BLaER1 treated with 17β-estradiol and CSF1 and Interleukin-3, amounts not matched to agents 10 nM and 100 nM (cell line): ENCODE measurements around the gene NNT.

ENCODE experiments used
- H3K27ac ChIP-seq, 11 experiments: shearing (Covaris generic); formaldehyde crosslinking; 2 replicates each; pipeline ENCODE4 v1.8.1; 2022
- H3K27me3 ChIP-seq, 11 experiments: shearing (Covaris generic); formaldehyde crosslinking; 2 replicates each; pipeline ENCODE4 v1.8.1; 2022
- H3K36me3 ChIP-seq, 11 experiments: shearing (Covaris generic); formaldehyde crosslinking; 2 replicates each; pipeline ENCODE4 v1.8.1; 2022
- H3K4me1 ChIP-seq, 10 experiments: shearing (Covaris generic); formaldehyde crosslinking; 2 replicates each; pipeline ENCODE4 v1.8.1; 2022
- H3K4me2 ChIP-seq, 11 experiments: shearing (Covaris generic); formaldehyde crosslinking; 2 replicates each; pipeline ENCODE4 v1.8.1; 2022
- H3K4me3 ChIP-seq, 10 experiments: shearing (Covaris generic); formaldehyde crosslinking; 2 replicates each; pipeline ENCODE4 v1.8.1; 2022
- H3K9ac ChIP-seq, 11 experiments: shearing (Covaris generic); formaldehyde crosslinking; 2 replicates each; pipeline ENCODE4 v1.8.1; 2022
- H3K9me3 ChIP-seq, 11 experiments: shearing (Covaris generic); formaldehyde crosslinking; replicated peaks in 1 of 11; 2 replicates each; pipeline ENCODE4 v1.8.1; 2022
- H4K20me1 ChIP-seq, 11 experiments: shearing (Covaris generic); formaldehyde crosslinking; 2 replicates each; pipeline ENCODE4 v1.8.1; 2022
- Cebpa-rat ChIP-seq, 11 experiments: shearing (Covaris generic); IDR thresholded peaks; 2 replicates each; pipeline ENCODE4 v1.8.1; 2022

The NNT gene

DNA sequence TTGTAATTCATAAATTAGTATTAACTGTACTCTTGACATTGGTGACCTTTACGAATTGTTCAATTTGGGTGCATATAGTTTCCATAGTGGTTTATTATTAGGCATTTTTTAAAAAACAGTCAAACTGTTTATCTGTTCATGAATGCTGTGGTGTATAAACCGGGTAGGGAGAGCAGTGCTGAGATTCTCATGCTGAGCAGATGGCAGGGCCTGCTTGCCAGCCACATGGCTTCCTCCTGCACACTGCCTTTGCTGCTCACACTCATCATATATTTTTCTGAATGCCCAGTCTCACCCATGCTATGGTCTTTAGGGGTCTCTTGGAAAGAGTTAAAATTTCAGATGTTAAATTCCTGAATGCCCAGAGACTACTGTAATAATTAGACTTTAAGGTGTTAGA lies 40.8 kb downstream of the NNT start:
- no peak for TF ChIP-seq Cebpa-rat (IDR thresholded peaks at IDR 0.05)

DNA sequence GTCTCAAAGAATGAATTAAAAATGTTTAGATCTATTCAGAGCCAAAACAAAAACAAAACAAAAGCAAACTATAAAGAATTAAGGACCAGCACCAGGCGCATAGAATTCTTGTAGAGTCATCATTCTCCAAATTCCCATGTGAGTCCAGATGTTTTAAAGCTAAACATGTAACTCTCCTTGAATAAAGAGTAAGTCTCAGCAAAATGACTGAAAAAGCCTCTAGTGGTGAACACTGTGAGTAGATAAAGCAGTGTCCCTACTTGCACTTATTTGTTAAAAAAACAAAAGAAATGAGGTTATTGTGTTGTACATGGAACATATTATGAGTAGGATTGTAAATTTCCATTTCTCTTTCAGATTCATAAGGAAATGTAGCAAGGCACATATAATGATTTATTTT lies 44.0 kb downstream of the NNT start:
- H4K20me1 ChIP-seq: peaks cover 0 to 3% (median 0%) of the 10 kb centered on the region in 11 experiments; a peak in 3 of 22 replicates
- H3K27ac ChIP-seq: no peak overlapping the region
- peaks cover 74 to 99% (median 89%) of the 10 kb centered on the region in 11 experiments for H3K36me3 ChIP-seq
- no peaks in the 10 kb centered on the region for H3K9me3 ChIP-seq
- H3K4me3 ChIP-seq: no peak overlapping the region
- no peaks in the 10 kb centered on the region for H3K4me1 ChIP-seq
- no peak for TF ChIP-seq Cebpa-rat (IDR thresholded peaks at IDR 0.05)
- no peak overlapping the region for H3K4me2 ChIP-seq
- H3K9ac ChIP-seq: no peak overlapping the region
- H3K27me3 ChIP-seq: no peaks in the 10 kb centered on the region

More for the DNA sequence above, 40.8 kb downstream of the NNT start:
- H3K4me1 ChIP-seq: peaks cover 0 to 8% (median 0%) of the 10 kb centered on the region in 10 experiments; a peak in 4 of 20 replicates
- H3K36me3 ChIP-seq: peaks cover 56 to 89% (median 76%) of the 10 kb centered on the region in 11 experiments
- no peak overlapping the region for H3K9ac ChIP-seq
- no peak overlapping the region for H3K4me3 ChIP-seq
- no peak overlapping the region for H3K27ac ChIP-seq
- no peaks in the 10 kb centered on the region for H3K27me3 ChIP-seq
- no peaks in the 10 kb centered on the region; a peak in 1 of 22 replicates for H4K20me1 ChIP-seq
- no peak overlapping the region for H3K4me2 ChIP-seq
- no peaks in the 10 kb centered on the region for H3K9me3 ChIP-seq

DNA sequence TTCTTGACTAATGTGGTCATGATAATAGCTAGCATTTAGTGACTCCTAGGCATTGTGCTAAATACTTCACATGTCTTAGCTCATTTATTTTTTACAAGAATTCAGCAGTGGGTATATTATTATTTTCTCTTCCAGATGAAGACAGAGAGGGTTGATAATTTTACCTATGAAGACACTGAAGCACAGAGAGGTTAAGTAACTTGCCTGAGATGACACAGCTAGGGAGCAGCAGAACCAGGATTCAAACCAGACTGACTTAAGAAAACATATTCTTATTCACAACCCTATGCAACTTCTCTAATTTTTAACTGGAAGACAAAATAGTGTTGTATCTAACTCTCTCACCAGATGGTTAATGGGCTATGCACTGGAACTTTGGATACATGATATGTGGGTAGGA lies 44.8 kb downstream of the NNT start:
- Histone ChIP-seq H3K36me3 (peaks cover 82 to 99% (median 92%) of the 10 kb centered on the region in 11 experiments), H3K27me3 (no peaks in the 10 kb centered on the region), H3K4me1 (no peaks in the 10 kb centered on the region), H3K4me2 (no peak overlapping the region), H3K27ac (no peak overlapping the region), H3K9me3 (no peaks in the 10 kb centered on the region), H3K9ac (no peak overlapping the region), H4K20me1 (peaks cover 0 to 3% (median 0%) of the 10 kb centered on the region in 11 experiments; a peak in 3 of 22 replicates), H3K4me3 (no peak overlapping the region)
- TF ChIP-seq Cebpa-rat (IDR thresholded peaks at IDR 0.05): no peak

DNA sequence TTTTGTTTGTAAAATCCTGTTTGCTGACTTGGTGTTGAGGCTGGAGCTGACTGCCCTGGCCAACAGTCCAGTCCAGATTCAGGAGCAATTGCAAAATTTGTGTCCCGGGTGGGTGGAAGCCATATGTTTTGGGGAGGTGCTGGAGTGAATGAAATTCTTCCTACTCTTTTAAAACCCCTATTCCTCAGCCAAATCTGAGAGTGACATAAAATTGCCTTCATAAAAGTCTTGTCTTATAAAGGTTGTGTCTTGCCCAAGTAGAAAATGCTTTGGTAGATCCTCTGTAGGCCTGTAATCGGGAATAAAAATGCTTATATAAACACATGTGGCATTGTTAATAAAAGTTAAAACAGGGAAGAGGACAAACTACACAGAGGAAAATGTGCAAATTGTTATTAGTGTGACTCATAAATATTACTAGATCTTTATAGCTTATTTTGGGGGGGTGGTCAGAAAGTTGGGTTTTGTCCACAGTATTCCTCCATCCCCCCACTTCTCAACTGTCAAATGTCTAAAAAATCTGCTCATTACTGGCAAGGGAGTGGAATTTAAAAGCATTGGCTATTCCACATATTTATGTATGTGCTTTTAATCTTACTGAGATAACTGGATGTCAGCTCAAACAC lies 45.6 kb downstream of the NNT start:
- Histone ChIP-seq H3K36me3 (peaks cover 86 to 99% (median 94%) of the 10 kb centered on the region in 11 experiments), H3K4me2 (no peak overlapping the region), H3K9me3 (no peaks in the 10 kb centered on the region), H3K27me3 (no peaks in the 10 kb centered on the region), H3K4me3 (no peak overlapping the region), H3K27ac (no peak overlapping the region), H3K9ac (no peak overlapping the region), H4K20me1 (peaks cover 0 to 3% (median 0%) of the 10 kb centered on the region in 11 experiments; a peak in 3 of 22 replicates), H3K4me1 (no peaks in the 10 kb centered on the region)
- no peak for TF ChIP-seq Cebpa-rat (IDR thresholded peaks at IDR 0.05)

DNA sequence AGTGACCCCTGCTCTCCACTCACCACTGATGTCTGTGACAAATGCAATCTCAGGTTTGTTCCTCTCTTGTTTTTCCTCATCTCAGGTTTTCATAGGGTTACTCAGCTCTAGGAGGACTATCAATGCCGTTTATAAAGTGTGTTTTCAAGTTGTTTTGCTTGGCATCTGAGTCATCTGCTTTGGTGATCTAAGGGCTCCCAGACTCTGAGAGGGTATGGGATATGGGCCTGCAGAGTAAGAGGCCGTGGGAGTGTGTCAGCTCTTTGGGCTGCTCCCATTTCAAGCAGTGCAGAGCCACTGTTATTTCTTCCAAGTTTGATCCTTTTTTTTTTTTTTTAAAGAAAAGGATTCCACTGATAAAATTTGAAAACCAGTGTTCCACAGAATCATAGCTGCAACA lies 46.3 kb downstream of the NNT start:
- Histone ChIP-seq H3K4me3 (no peak overlapping the region), H3K27ac (no peak overlapping the region), H3K4me2 (no peak overlapping the region), H3K9me3 (no peaks in the 10 kb centered on the region), H3K27me3 (no peaks in the 10 kb centered on the region), H3K4me1 (no peaks in the 10 kb centered on the region), H4K20me1 (peaks cover 0 to 3% (median 0%) of the 10 kb centered on the region in 11 experiments; a peak in 3 of 22 replicates), H3K9ac (no peak overlapping the region), H3K36me3 (peaks cover 85 to 99% (median 94%) of the 10 kb centered on the region in 11 experiments)
- TF ChIP-seq Cebpa-rat (IDR thresholded peaks at IDR 0.05): no peak

DNA sequence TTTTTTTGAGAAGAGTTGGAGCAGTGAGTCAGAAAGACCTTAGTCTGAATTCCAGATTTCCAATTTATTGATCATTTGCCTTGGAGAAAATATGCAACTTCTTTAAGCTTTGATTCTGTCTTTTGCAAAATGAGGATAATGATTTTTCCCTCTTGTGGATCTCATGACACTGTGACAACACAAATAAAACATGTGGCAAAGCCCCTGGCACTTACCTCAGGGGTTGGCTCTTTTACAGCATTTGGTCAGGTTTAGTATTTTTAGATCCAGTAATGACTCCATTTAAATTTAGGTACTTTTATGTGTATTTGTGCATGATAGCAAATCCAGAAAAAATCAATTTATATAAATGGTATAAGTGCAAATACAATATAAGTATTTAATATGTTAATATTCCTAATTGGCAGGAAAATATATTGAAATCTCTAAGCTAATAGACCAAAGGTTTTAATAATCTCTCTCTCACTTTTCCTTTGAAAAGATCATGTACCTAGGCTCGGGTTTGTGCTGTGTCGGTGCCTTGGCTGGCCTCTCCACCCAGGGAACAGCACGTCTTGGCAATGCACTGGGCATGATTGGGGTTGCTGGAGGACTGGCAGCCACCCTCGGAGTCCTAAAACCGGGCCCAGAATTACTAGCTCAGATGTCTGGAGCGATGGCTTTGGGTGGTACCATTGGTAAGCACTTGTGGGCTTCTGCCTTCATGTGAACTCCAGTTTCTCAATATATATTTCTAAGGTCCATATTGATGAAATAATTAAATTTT lies 49.7 kb downstream of the NNT start:
- Histone ChIP-seq H3K9me3 (peaks cover 0 to 4% (median 1%) of the 10 kb centered on the region in 11 experiments; a peak in 8 of 22 replicates), H3K36me3 (peaks cover 97 to 100% (median 100%) of the 10 kb centered on the region in 11 experiments), H3K4me3 (no peak overlapping the region), H3K27me3 (no peaks in the 10 kb centered on the region), H3K4me2 (no peak overlapping the region), H4K20me1 (peaks cover 0 to 6% (median 0%) of the 10 kb centered on the region in 11 experiments; a peak in 3 of 22 replicates), H3K4me1 (no peaks in the 10 kb centered on the region), H3K9ac (no peak overlapping the region), H3K27ac (no peak overlapping the region)
- no peak for TF ChIP-seq Cebpa-rat (IDR thresholded peaks at IDR 0.05)

DNA sequence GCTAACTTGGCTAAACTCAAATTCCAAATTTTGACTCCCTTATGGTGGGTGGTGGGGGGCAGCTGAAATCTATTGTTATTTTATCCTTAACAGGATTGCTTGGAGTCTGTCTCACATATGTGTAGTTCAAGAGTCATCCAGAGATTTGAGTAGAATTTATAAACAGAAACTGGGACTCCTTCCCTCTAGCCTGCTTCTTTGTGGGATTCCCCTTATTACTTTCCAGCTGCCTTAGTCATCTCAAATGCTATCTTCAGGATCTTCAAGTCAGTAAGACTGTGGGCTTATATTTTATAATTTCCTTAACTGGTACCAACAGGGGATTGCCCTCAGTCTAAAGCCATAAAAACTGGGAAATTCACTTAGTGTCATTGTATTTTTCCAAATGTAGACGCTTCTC lies 55.5 kb downstream of the NNT start:
- peaks cover 0 to 3% (median 0%) of the 10 kb centered on the region in 11 experiments; a peak in 1 of 22 replicates for H4K20me1 ChIP-seq
- no peak for TF ChIP-seq Cebpa-rat (IDR thresholded peaks at IDR 0.05)
- H3K27ac ChIP-seq: no peak overlapping the region
- H3K4me2 ChIP-seq: no peak overlapping the region
- no peaks in the 10 kb centered on the region for H3K27me3 ChIP-seq
- no peak overlapping the region for H3K4me3 ChIP-seq
- H3K36me3 ChIP-seq: peaks cover 86 to 96% (median 92%) of the 10 kb centered on the region in 11 experiments
- H3K4me1 ChIP-seq: no peaks in the 10 kb centered on the region
- no peak overlapping the region for H3K9ac ChIP-seq
- peaks cover 5 to 32% (median 16%) of the 10 kb centered on the region in 11 experiments; a peak in 21 of 22 replicates for H3K9me3 ChIP-seq

DNA sequence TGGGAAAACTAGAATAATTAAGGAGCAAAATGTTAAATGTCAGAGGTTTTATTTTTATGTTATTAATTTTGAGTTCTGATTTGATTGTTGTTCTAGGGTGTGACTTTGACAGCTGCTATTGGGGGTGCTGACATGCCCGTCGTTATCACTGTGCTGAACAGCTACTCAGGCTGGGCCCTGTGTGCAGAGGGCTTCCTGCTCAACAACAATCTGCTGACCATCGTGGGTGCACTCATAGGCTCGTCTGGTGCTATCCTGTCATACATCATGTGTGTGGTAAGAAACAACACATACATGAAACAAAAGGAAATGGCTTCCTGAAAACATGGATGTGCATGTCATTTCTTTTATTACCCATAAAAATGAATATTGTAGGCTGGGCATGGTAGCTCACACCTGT lies 56.1 kb downstream of the NNT start:
- no peak overlapping the region for H3K4me3 ChIP-seq

DNA sequence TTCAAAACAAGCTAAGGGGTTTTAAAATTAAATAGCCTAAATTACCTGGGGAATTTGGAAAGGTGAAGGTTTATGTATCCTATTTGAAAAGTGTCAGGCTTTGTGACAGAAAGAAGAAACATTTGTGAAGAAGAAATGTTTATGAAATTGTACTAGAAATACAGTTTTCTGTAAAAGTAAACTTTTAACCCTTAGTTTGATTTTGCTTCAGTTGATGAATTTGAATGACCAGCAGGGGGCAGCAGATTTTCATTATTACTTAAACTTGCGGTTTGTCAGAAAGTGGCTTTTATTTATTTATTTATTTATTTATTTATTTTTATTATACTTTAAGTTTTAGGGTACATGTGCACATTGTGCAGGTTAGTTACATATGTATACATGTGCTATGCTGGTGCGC lies 58.1 kb downstream of the NNT start:
- Histone ChIP-seq H4K20me1 (no peaks in the 10 kb centered on the region; a peak in 1 of 22 replicates), H3K27ac (no peak overlapping the region), H3K36me3 (peaks cover 88 to 95% (median 92%) of the 10 kb centered on the region in 11 experiments), H3K4me3 (no peak overlapping the region), H3K9me3 (peaks cover 19 to 57% (median 41%) of the 10 kb centered on the region in 11 experiments), H3K4me2 (no peak overlapping the region), H3K4me1 (no peaks in the 10 kb centered on the region), H3K27me3 (no peaks in the 10 kb centered on the region), H3K9ac (no peak overlapping the region)
- no peak for TF ChIP-seq Cebpa-rat (IDR thresholded peaks at IDR 0.05)

More for the DNA sequence above, 56.1 kb downstream of the NNT start:
- no peaks in the 10 kb centered on the region for H3K4me1 ChIP-seq
- H4K20me1 ChIP-seq: peaks cover 0 to 3% (median 0%) of the 10 kb centered on the region in 11 experiments; a peak in 1 of 22 replicates
- H3K27me3 ChIP-seq: no peaks in the 10 kb centered on the region
- no peak for TF ChIP-seq Cebpa-rat (IDR thresholded peaks at IDR 0.05)
- H3K4me2 ChIP-seq: no peak overlapping the region
- peaks cover 88 to 96% (median 92%) of the 10 kb centered on the region in 11 experiments for H3K36me3 ChIP-seq
- H3K9me3 ChIP-seq: peaks cover 5 to 38% (median 21%) of the 10 kb centered on the region in 11 experiments; a peak in 21 of 22 replicates
- no peak overlapping the region for H3K9ac ChIP-seq
- no peak overlapping the region for H3K27ac ChIP-seq
